ENCODE results near the gene LGR4. TPM values are rescaled to one million over a fixed set of nuclear protein-coding genes. Genes with fewer than 3 reads are reported as not detected.
"Not testable (repeated sequence)": the region's sequence is repeated elsewhere in the genome, so short reads cannot be mapped to it uniquely, and the experiment has no call there.

Gene LGR4
- polyA plus RNA-seq, 3 donors, result 109 to 151 (median 136) TPM

DNA sequence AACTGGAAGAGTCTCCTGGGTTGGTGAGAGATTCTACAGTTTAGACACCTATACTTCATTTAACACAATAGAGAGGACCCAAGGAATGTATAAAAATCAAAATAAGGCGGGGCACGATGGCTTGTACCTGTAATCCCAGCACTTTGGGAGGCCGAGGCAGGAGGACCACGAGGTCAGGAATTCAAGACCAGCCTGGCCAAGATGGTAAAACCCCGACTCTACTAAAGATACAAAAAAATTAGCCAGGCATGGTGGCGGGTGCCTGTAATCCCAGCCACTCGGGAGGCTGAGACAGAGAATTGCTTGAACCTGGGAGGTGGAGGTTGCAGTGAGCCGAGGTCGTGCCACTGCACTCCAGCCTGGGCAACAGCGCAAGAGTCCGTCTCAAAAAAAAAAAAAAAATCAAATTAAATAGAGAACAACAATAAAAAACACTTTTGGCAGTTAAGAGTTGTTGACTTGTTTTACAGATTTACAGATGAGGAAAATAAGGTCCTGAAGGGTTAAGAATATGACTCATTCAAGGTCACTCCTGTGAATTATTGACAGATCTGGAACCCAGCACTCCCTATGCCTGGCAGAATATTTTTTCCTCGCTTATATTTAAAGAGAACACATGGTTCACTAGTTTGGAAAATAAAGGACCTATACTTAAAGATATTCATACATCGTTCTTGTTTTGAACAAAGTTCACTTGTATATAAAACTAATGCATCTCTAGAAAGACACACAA, 5.2 kb downstream of the LGR4 start:
- no peak for DNase-seq (ENCODE audit: extremely low read depth in 1 of 11, low read depth in 9 of 11, low spot score in 4 of 11)

DNA sequence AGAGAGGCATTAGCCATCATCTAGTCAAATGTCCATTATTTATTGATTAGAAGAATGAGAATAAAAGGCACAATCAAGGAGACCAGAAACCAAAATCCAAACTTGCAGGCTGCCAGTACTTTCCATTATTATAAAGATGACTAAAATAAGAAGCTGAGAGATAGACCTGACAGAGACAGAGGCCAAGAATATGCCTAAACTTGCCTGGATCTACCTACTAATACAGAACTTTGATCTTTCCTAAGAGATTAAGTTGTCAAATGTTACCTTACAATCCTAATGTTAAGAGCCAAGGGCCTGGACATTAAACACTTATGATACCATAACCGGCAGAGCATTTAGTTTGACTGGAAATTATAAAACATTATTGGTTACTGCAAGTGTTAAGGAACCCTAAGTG, 6.2 kb downstream of the LGR4 start:
- no peak for DNase-seq (ENCODE audit: extremely low read depth in 1 of 11, low read depth in 9 of 11, low spot score in 4 of 11)

GRCh38 chr11:27465629-27466028, 7.0 kb downstream of the LGR4 start:
- no peak for DNase-seq (ENCODE audit: extremely low read depth in 1 of 11, low read depth in 9 of 11, low spot score in 4 of 11)

DNA sequence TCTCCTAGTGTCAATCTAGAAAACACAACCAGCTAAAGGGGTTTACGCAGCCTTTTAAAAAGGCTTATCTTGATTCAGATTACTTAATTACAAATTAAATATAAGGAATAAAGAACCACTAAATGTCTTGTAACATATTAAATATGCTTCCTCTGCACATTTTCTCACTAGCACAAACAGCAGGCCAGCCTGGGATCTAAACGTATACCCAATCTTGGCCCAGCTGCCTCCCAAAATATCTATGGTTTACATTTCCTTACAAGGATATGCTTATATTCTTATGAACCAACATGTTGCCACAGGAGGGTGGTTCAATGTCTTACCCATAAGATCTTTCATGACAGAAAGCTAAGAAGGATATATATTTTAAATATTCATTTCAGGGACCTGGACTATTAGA, 7.7 kb downstream of the LGR4 start:
- DNase-seq (ENCODE audit: extremely low read depth in 1 of 11, low read depth in 9 of 11, low spot score in 4 of 11), result no peak

GRCh38 chr11:27464289-27464696, 8.3 kb downstream of the LGR4 start:
- DNase-seq (ENCODE audit: extremely low read depth in 1 of 11, low read depth in 9 of 11, low spot score in 4 of 11), result no peak

GRCh38 chr11:27462543-27462942, 10.0 kb downstream of the LGR4 start:
- no peak for DNase-seq (ENCODE audit: extremely low read depth in 1 of 11, low read depth in 9 of 11, low spot score in 4 of 11)

DNA sequence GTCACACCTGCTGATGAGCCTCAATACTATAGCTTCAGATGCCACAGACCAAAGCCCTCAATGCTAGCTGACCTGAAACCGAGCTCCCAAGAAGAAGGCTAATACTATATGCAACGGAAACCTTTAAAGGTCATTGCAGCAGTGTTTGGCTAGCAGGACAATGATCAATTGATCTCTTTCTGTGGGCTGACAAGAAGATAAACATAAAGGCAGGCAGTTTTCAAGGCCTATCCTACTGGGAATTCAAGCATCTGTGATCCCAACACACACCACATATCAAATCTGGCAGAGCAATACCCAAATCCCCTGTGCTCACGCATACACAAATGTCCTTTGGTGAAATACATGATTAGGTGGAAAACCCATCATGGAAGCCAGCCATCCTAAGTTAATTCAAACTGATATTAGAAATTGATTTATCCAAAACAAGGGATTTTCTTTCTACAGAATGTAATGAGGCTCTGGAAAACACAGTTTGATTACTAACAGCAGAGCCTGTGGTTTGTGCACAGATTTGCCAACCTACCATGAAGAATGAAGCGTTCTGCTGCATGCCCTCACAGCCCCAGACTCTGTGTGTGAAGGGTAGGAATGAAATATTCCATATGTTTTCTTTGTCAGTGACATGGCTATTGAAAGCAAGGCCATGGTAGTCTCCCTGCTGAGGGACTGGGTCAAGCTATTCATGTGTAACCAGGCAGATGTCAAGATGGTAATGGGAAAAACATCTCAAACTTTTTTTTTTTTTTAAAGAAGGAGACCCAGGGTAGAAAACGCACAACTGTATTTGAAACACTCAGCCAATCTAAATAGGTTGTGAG, 12.2 kb downstream of the LGR4 start:
- DNase-seq (ENCODE audit: extremely low read depth in 1 of 11, low read depth in 9 of 11, low spot score in 4 of 11), result no peak

- no peak for DNase-seq (ENCODE audit: extremely low read depth in 1 of 11, low read depth in 9 of 11, low spot score in 4 of 11)
Measured at GRCh38 chr11:27459191-27459590, 13.4 kb downstream of the LGR4 start.

- DNase-seq (ENCODE audit: extremely low read depth in 1 of 11, low read depth in 9 of 11, low spot score in 4 of 11), result no peak
Measured at GRCh38 chr11:27458182-27458581, 14.4 kb downstream of the LGR4 start.

DNA sequence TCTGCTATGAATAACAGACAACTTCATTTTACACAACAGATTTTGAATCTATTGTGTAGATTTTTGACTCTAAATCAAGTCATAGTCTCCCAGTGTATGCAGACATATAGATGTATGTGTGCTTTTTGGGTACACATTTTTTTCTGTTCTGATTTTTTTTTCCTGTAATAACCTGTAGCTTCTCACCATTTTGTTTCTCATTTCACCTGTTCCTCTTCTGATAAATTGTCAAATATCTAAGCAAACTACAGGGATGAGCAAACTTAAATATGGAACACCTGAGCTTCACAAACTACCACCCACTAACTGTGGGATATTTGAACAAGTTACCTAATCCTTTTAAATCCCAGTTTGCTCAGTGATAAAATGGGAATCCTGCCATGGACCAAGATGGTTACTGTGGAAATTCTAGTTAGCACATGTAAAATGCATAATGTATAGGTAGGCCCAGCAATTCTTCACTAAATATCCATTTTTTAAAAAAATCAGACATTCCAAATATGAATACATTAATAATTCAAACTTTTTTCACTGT, 15.7 kb downstream of the LGR4 start:
- no peak for DNase-seq (ENCODE audit: extremely low read depth in 1 of 11, low read depth in 9 of 11, low spot score in 4 of 11)

DNA sequence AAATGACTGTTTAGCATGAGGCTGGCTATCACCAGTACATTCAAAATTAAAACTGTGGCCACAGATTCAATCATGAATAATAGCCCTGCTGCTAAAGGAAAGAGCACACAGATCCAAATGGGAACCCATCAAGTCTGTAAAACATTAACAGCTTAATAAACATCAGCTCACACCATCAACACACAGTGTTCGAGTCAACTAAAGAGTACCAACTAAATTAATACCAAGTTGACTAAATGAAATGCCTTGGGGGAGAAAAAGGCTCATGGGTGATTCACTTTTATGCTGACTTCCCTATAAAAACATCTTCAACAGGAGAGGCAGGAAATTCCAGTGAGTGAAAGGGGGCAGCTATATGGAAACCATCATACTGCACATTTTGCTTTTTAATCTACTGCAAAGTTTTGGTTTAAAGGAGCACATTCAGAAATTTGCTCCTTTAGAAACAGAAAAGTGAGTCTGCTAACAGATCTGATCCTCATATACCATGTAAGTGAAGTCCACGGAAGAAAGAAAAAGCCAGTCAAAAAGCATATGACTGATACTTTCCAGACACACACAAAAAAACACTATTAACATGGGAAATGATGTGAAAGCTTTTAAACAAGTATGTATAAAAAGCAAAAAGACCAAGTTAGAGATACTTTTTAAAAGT, 16.3 kb downstream of the LGR4 start:
- peak in 1 of 11 donors; percentile 43 for DNase-seq (ENCODE audit: extremely low read depth in 1 of 11, low read depth in 9 of 11, low spot score in 4 of 11)

- no peak for DNase-seq (ENCODE audit: extremely low read depth in 1 of 11, low read depth in 9 of 11, low spot score in 4 of 11)
Measured at GRCh38 chr11:27455667-27456066, 16.9 kb downstream of the LGR4 start.

- no peak for DNase-seq (ENCODE audit: extremely low read depth in 1 of 11, low read depth in 9 of 11, low spot score in 4 of 11)
Measured at GRCh38 chr11:27453701-27454100, 18.9 kb downstream of the LGR4 start.

GRCh38 chr11:27452147-27452546, 20.4 kb downstream of the LGR4 start:
- no peak for DNase-seq (ENCODE audit: extremely low read depth in 1 of 11, low read depth in 9 of 11, low spot score in 4 of 11)

DNA sequence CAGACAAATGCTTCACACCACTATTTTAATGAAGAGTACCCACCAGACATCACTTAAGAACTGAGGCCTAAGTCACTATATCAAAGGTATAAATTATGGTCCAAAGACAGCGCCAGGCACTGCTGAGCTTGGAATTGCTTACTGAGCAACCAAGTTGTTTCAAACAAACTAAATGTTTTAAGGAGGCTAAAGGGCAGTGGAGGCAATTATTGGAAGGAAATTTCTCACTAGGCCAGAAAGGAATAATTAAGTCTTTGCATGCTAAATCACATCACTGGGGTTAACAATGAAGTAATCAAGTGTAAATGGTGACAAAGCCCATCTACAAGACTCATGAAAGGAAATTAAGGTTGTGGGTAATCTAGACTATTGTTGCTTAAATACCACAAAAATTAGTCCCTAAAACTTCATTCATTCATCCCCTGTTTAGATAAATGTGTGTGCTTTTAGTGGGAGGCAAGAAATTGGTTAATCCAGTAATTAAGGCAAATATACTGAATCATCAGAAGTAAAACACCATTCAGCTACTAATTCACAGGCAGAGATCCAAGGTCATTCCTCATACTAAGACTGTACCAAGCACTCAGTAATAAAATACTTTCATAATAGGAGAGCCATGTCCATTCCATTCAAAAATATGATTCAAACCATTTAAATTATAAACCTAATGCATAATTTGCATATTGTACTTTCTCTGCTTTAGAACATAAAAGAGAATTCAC, 21.2 kb downstream of the LGR4 start:
- no peak for DNase-seq (ENCODE audit: extremely low read depth in 1 of 11, low read depth in 9 of 11, low spot score in 4 of 11)

GRCh38 chr11:27448184-27448540, 24.4 kb downstream of the LGR4 start:
- not testable (repeated sequence) for DNase-seq (ENCODE audit: extremely low read depth in 1 of 11, low read depth in 9 of 11, low spot score in 4 of 11)

DNA sequence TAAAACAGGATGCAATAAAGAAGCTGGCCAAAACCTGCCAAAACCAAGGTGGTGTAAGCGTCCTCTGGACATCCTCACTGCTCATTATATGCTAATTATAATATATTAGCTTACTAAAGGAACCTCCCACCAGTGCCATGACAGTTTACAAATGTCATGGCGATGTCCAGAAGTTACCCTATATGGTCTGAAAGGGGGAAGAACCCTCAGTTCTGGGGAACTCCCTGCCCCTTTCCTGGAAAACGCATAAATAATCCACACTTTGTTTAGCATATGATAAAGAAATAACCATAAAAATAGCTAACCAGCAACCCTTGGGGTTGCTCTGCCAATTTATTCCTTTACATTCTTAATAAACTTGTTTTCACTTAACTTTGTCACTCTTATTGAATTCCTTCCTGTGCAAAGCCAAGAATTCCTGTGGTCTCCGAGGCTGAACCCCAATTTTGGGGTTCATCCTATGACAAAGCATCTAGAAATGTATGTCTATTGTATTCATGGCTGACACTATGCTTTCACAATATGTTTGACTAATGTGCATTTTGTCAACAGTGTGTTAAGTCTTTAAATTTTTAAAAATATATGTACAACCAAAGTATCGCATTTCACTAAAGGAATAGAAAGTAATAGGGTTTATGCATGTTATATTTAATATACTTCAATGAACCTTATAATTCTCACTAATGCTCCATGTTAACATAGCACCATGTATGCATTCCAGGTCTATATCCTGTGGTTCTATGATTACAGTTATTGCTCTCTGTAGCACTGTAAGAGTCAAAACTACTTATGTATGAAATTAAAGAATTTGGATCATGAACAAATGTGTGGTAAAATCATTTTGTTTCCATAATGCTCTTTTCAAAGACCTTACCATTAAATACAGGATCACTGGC, 25.1 kb downstream of the LGR4 start:
- DNase-seq (ENCODE audit: extremely low read depth in 1 of 11, low read depth in 9 of 11, low spot score in 4 of 11), result no peak

GRCh38 chr11:27445625-27446024, 27.0 kb downstream of the LGR4 start:
- no peak for DNase-seq (ENCODE audit: extremely low read depth in 1 of 11, low read depth in 9 of 11, low spot score in 4 of 11)

Data from renal cortex interstitium (tissue), 11 donors.